GM19035 (cell line): Measurements from ENCODE around the gene RTP1.
"Not testable (repeated sequence)": the region's sequence is repeated elsewhere in the genome, so short reads cannot be mapped to it uniquely, and the experiment has no call there.

ENCODE experiments used
- ATAC-seq: cut with Tn5 transposase; IDR thresholded peaks from one replicate; pipeline ENCODE4 v1.9.1; 2021; ENCODE audit not compliant: unreplicated experiment

RTP1 gene

DNA sequence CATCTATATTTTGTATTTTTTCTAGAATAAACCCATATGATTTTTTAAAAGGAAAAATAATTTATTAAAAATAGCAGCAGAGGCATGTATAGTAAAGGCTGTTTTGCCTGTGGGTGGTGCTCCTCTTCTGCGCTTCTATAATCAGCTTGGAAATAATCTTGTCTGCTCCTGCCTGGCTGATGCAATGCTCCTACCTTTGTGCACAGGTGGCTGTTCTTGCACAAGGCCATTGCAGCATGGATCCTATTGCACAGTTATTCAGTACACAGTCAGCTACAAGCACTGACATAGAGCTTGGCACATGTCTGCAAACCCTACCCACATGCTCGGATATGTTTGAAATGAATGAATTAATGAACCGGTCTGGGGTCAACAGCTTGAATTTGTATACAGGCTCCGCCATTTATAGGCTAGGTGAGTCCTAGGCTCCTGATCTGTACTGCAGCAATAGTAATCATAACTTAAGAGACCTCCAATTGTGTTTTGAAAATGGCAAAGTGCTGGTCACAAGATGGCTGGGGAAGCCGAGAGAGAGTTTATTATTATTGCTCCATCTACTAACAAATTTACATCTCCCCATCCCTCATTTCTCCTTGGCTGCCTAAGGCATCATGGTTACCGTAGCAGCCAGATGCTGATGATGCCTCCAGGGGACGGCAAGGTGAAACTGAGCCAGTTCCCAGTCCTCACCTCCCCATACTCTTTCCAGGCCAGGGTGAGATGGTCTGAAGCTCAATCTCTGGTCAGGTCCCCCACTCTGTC, 532 bp upstream of the RTP1 start:
- ATAC-seq = no peak

DNA sequence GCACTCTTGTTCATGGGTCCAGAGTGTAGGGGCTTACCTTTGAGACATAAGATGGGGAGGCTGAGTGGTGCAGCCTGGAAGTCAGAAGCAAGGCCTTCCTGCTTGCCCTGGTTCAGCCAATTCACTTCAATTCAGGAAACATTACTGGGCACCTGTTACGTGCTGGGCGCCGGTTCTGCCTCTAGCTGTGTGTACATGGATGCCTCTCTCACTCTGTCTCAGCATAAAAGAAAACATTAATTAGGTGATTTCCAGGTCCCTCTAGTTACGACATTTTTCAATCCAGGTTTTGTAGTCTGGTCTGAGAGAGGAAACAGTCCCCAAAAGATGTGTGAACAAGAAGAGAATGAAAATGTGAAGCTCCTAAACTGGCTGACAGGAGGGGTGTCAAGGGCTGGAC, 1.2 kb downstream of the RTP1 start:
- ATAC-seq = no peak

DNA sequence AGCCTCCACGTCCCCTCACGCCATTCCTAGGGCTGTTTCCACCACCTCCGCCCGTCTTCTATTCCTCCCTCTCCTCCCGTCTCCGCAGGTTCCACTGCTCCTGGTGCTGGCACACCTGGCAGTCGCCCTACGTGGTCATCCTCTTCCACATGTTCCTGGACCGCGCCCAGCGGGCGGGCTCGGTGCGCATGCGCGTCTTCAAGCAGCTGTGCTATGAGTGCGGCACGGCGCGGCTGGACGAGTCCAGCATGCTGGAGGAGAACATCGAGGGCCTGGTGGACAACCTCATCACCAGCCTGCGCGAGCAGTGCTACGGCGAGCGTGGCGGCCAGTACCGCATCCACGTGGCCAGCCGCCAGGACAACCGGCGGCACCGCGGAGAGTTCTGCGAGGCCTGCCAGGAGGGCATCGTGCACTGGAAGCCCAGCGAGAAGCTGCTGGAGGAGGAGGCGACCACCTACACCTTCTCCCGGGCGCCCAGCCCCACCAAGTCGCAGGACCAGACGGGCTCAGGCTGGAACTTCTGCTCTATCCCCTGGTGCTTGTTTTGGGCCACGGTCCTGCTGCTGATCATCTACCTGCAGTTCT, 2.3 kb downstream of the RTP1 start:
- ATAC-seq = not testable (repeated sequence)

DNA sequence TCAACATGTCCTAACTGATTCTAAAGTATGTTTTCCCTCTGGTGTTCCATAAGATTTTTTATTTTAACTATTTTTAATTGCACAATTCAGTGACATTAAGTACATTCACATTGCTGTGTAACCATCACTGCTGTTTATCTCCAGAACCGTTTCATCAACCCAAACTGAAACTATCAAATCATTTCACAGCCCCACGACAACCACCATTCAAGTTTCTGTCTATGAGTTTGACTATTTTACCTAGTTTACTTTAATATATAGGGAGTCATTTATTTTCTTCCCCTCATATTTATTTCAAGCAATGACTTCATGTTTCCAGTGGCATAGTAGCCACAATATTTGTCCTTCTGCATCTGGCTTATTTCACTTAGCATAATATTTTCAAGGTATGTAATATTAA, 8.4 kb downstream of the RTP1 start:
- no peak for ATAC-seq

DNA sequence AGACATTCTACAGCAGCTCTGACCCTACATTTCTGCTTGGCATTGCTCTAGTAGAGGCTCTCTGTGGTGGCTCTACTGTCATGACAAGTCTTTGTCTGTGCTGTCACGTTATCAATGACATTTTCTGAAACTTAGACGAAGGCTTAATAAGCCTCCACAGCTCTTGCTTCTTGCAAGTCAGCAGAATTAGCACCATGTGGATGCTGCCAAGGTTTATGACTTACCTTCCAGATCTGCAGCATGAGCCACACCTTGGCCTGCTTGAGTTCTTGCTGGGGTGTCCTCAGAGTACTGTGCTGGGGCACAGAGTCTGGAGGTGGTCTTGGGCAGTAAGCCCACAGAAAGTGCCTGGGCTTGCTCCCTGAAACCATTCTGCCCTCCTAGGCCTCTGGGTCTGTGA, 9.8 kb downstream of the RTP1 start:
- no peak for ATAC-seq

DNA sequence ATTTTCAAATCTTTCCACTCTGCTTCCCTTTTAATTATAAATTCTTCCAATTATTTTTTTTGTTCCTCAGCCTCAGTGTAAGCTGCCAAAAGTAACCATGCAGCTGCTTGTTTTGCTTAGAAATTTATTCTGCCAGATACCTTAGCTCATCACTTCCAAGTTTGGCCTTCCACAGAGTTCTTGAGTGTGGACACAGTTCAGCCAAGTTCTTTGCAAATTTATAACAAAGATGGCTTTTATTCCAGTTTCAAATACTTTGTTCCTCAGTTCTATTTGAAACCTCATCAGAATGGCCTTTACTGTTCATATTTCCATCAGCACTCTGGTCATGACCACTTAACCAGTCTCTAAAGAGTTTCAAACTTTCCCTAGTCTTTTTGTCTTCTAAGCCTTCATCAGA, 10.3 kb downstream of the RTP1 start:
- no peak for ATAC-seq

DNA sequence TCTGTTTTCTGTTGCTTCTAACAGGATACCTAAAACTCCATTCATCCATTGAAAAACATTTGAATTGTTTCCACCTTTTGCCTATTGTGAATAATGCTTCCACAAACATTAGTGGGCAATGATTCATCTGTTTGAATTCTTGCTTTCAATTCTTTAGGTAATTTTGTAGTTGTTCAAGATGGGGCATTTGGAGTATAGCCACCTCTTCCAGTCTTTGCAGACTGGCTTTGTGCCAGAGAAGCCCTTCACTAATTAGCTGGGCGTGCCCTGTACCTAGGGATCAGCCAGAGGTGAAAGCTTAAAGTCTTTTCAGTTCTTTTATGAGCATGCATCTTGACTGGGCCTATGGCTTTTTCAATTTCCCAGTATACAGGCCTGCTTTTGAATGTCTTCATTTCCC, 10.9 kb downstream of the RTP1 start:
- ATAC-seq = no peak

DNA sequence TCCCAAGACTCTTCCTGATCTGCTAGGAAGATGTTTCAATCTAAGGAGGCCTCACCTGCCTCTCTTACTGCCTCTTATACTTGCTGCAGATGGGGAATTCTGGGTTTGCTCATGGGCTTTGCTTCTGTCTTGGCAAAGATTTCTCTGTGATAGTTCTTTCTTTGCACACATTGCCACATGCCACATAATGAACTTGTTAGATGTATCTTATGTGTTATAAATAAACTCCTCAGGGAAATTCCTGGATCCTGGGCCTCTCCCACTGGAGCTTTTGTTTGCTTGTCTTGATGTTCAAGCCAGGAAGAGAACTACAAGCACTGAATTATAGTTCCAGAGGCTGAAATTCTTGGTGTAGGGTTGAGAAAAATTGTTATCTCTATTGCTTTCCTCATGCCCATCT, 12.2 kb downstream of the RTP1 start:
- no peak for ATAC-seq

DNA sequence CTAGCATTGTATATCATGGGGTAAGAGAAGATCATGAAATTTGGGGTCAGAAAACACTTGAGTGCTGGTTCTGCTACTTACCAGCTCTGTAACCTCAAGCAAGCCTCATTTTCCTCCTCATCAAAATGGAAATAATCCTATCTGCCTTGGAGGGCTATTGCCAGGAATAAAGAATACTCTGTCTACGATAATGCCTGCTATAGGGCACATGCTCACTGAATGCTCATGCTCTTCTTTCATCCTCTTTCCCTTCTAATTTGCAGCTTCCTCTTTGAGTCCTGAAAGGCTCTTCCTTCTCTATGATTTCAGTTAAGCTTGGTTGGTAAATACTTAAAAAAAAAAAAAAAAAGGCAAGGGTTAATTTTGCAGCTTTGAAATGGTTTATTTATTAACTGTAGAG, 12.8 kb downstream of the RTP1 start:
- ATAC-seq = no peak

DNA sequence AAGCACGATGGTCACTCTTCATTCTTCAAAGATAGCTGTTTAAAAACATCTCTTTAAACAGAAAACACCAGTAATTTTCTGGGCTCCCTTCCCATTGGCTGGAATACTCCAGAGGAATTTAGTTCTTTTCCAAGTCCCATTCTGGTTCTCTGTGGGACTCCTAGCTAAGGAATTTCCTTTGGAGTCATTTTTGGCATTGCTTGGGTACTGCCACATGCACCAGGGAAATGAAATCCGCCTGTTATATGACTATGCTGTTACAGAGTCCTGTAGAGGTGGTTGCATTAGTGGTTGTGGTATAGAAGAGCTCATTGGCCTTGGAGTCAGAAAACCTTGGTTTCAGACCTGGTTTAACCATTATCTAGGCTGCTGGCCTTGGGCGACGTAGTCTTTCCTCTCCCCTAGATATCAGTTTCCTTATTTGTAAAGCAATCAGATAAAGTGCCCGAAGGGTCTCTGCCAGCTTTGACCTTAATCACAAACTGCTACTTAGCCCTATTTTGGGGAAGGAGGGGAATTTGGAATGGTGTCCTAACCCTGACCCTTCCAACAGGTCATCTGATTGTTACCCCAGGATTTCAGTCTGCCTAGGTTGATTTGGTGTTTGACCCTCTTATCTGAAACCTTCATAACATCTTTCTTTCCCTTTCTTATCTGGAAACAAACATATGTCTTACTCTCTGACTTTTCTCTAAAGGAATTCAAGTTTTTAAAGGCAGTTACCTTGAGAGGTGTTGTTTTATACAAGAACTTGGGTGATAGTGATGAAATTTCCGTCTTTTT, 13.4 kb downstream of the RTP1 start:
- no peak for ATAC-seq

DNA sequence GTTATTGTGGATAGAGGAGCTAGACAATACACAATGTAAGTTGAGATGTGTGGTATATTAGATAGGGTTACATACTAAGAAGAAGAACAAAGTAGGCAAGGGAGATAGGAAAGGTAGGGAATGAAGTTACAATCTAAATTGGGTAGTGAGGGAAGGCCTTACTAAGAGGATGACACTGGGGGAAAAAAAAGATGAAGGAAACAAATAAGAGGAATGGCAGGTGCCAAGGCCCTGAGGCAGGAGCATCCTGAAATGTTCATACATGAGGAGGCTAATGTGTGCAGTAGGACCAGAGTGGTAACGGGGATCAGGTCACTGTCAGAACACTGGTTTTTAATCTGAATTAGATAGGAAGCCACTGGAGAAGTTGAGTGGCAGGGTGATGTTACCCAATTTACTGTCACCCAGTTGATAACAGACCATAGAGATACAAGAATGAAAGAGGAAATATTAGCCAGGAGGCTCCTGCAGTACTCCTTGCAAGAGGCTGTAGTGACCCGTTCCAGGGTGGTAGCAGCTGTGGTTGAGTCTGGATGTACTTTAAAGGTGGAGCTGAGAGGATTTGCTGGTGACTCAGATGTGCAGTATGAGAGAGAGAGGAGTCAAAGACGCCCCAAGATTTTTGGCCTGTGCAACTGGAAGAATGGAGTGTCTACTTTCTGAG, 14.4 kb downstream of the RTP1 start:
- no peak for ATAC-seq

DNA sequence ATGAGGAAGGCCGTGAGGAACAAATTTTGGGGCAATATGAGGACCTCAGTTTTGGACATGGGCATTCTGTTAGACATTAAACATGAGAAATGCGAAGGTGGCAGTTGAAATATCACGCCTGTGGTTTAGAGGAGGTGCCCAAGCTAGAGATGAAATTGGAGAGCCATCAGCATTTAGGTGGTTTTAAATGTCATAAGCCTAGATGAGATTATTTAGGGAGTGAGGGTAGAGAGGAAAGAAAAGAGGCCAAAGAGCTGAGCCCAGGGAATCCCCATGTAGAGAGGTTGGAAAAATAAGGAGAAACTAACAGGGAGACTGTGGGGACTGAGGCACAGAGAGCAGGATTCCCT, 14.9 kb downstream of the RTP1 start:
- ATAC-seq = no peak

DNA sequence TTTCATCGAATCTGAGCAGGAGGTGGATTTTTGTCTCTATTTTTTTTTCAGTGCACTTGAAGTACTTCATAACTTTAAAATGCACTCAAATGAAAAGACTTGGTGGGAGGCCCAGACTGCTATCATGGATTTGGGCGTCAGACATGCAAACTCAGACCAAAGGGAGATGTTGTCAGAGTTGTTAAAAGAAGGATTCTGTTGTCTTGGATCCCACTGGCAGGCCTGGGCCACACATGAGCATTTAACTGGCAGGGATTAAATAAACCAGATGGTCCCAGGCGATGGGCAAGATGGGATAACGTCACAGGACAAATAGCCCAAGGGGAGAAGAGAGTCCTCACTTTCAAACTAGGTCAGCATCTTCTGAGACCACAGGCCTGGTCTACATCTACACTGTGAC, 15.4 kb downstream of the RTP1 start:
- no peak for ATAC-seq

DNA sequence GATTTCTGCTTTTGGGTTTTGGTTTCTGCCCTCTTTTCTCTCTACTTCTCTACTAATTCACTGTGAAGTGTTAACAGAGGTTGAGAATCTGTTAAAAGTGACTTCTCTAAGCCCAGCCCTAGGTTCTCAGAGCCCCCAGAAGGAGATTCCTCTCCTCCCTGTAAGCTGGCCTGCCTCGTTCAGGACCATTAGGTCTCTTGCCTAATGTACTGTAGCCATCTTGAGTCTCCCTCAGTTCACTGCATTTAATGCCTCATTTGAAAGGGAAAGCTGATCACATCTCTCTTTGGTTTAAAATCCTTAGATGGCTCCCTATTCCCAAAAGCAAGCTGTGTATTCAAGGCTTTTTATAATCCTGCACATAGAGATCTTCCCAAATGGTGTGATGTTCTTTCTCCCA, 16.3 kb downstream of the RTP1 start:
- ATAC-seq = no peak

DNA sequence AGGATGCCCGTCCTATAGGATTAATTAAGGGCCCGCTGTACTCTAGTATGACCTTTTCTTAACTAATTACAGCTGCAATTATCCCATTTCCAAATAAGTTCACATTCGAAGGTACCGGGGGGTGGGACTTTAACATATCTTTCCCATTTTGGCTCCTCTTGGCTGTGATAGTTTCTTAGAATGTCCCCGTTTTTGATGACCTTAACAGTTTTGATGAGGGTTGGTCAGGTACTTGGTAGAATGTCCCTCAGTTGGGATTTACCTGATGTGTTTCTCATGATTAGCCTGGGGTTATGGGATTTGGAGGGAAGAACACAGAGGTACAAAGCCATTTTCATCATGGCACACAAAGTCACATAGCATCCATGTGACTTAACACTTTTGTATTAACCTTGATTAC, 18.2 kb downstream of the RTP1 start:
- no peak for ATAC-seq

DNA sequence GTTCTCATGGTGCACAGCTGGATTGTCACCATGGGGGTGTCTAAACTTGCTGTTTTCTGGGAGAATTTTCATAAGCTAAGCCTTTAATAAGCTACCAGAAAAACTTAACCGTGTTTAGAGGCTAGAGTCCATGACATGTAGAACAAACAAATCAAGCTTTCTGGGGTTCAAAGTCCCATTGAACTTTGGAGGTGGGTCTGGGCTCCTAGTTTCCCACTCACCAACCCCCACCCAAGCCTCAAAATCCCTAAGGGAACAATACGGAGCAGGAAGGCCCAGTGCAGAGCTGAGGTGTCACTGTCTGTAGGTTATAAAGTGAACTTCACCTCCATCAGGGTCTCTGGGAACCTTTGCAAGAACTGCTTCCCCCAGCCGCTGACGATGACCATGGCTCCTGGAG, 25.5 kb downstream of the RTP1 start:
- ATAC-seq = no peak

DNA sequence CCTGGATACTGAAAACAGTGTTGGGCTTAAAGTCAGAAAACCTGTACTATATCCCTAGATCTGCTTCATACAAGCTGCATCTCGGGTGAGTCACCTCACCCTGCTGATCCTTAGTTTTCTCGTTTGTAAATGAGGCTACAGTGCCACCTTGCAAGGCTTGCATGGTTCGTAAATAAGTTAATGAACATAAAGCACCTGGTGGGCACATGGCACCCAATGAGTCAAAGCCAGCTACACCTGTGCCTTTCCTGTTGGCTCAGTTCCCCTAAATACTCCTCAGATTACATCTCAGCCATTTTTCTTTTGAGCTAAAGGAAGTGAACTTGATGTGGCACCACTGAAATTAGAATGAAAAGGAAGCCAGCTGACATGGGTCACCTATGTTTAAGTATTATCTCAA, 26.5 kb downstream of the RTP1 start:
- no peak for ATAC-seq

DNA sequence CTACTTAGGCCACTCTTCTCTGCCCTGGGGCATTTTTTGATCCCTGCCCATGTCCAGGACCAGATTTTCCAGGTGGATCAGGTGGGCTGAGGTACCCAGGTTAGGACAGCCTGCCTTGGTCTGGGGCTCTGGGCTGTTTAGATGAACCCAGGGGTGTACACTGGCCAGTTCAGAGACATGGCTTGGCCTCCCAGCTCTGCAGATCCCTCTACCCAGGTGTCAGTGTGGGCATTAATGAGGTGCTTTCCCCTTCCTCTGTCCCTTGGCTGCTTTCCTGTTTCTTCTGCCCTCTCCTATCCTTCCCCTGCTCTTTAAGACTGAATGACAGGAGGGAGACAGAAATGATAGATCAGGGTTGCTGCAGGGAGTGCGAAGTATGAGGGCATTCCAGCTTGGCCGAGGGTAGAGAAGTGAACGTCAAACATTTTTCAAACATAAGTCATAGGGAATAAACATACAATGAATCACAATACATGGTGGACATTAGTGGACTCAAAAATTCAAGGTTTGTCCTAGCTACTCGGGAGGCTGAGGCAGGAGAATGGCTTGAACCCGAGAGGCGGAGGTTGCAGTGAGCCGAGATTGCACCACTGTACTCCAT, 30.5 kb downstream of the RTP1 start:
- no peak for ATAC-seq

DNA sequence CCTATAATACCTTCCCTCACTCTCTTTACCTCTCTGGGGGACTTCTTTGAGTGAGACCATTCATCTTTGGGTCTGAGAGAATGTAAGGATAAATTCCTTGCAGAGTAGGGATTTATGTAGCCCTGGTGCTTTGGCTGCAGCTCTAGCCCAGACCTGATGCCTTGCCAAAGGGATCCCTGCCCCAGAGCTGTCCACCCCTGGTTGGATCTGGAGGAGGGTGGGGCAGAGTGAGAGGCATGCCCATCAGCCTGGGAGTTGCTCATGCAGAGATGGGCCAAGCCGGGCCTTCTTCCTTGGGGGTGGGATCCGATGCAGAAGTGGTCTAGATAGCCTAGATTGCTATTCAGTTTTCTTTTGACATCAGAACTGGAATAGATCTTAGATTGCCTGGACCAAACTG, 31.5 kb downstream of the RTP1 start:
- no peak for ATAC-seq

DNA sequence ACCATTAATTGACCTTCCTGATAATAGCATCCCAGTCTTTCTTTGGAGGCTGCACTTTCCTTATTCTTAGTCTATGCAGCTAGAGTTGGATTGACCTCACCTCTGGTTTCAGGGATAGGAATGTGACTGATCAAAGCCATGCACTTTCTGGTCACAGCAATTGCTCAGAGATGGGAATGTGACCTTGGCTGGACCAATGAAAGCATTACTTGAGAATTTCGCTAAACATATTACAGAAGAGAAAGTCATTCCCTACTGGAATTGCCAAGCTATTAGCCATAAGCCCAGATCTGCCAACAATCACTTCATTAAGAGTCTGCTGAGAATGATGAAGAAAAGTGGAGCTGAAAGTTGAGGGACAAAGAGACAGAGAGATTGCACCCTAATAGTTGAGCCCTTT, 32.7 kb downstream of the RTP1 start:
- ATAC-seq = no peak

DNA sequence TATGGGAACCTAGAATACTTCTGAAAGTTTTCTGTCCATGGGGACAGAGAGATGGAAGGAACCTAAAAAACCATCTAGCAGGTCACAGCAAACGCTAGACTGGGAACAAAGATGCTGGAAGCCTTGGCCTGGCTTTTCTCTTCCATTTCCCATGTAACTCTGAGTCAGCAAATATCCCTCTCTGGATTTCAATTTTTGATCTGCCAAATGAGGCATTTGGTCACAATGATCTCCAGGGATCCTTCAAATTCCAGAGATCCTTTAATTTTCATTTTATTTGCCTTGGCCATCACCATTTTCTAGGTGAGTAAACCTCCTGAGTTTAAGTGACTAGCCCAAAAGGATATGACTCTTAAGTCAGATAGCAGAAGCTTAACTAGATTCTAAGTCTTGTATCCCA, 39.7 kb downstream of the RTP1 start:
- ATAC-seq = no peak

DNA sequence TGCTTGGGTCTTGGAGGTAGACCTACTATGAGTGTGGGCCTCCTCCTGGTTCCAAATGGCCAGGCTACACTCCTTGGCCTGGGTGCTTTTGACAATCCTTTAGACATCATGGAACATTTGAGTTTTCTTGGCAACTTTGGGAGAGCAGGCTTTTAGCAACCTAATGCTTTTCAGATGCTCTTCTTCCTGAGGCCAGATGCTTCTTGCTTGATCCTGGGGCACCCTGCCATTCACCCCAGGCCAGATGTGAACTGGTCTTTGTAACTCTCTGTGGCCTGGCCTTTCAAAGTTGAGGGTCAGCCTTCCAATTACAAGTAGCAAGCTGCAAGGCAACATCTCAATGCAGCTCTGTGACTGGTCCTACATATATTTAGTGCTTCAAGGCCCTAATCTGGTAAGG, 40.5 kb downstream of the RTP1 start:
- no peak for ATAC-seq
